ENCODE measurements around the gene MMP26.

DNA sequence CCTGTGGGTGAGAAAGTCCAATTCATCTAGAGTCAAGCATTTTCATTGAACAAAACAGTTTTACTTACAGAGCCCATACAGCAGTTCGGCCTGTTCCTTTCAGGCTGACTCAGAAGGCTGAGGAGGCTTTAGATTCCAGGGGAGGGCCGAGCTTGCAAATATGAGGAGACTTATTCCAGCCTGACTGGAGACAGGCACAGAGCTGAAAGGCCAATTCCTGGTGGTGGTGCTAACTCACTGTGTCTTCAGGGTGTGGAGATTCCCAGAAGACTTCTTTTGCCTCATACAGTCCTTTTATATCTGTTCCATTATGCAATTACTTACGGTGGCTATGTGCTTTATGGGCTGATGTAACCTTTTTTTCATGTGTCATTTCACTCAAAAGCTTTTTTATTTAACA, 7.0 kb upstream of the MMP26 start, which contains the start of gene OR51E2:
- TF ChIP-seq, protein P1, sequence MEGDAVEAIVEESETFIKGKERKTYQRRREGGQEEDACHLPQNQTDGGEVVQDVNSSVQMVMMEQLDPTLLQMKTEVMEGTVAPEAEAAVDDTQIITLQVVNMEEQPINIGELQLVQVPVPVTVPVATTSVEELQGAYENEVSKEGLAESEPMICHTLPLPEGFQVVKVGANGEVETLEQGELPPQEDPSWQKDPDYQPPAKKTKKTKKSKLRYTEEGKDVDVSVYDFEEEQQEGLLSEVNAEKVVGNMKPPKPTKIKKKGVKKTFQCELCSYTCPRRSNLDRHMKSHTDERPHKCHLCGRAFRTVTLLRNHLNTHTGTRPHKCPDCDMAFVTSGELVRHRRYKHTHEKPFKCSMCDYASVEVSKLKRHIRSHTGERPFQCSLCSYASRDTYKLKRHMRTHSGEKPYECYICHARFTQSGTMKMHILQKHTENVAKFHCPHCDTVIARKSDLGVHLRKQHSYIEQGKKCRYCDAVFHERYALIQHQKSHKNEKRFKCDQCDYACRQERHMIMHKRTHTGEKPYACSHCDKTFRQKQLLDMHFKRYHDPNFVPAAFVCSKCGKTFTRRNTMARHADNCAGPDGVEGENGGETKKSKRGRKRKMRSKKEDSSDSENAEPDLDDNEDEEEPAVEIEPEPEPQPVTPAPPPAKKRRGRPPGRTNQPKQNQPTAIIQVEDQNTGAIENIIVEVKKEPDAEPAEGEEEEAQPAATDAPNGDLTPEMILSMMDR (IDR thresholded peaks at IDR 0.05): no peak
- TF ChIP-seq POLR2A (IDR thresholded peaks at IDR 0.05): no peak

Data from lower leg skin (tissue), 3 donors.